DMS153 treated with DMSO at 0.1 percent for 48 hours (cell line): ENCODE measurements around the gene DRAP1.
A peak's percentile ranks its signal among the peaks of the same experiment; 100 is the strongest.

Experiments
- DNase-seq: peaks from one replicate; lab custom pipeline; 2025; ENCODE audit not compliant: unreplicated experiment; lab: John Stamatoyannopoulos, UW

DRAP1 gene

DNA sequence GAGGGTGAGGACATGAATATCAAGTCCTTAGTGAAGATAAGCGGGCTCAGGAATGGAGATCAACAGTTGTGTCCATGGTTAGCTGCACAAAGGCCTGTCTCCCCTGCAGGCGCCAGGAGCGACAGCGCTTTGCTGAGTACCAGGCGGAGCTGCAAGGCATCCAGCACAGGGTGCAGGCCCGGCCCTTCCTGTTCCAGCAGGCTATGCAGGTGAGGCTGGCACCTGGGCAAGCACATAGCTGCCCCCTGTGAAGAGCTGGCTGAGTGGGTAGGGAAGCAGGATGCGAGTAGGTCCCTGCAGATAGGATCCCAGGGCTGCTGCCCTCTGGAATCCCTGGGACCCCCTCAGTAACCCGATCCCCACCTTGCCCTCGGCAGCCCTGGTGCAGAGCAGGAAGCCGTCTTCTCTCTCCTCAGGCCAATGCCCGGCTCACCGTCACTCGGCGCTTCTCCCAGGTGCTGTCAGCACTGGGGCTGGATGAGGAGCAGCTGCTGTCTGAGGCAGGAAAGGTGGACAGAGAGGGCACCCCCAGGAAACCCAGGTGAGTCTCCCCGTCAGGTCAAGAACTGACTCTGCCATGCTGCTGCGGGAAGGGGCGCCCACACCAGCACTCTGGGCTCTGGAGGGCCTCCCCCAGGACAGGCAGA, 39.7 kb downstream of the DRAP1 start:
- DNase-seq, result no peak

- DNase-seq, result no peak
Measured at GRCh38 chr11:65960824-65961266, 41.6 kb downstream of the DRAP1 start.

GRCh38 chr11:65961267-65962140, 42.3 kb downstream of the DRAP1 start, which contains the start of gene SART1:
Gene SART1 (plus strand): TSS chr11:65961734. CDS start chr11:65961781, 47 bp downstream.
- DNase-seq, result peak; percentile 93

GRCh38 chr11:65962141-65962564, 42.9 kb downstream of the DRAP1 start:
- no peak for DNase-seq

DNA sequence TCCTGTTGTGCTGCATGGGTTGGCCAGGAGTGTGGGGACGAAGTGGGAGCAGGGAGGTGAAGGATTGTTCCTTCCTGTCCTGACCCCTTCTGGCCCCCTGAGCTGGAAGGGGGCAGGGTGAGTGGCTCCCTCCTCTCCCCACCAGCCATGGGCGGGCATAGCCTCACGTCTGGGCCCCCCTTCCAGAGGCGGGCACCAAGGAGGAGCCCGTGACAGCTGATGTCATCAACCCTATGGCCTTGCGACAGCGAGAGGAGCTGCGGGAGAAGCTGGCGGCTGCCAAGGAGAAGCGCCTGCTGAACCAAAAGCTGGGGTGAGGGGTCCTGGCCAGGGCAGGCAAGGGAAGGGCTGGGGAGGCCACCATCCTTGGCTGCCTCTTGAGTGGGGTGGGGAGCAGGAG, 45.7 kb downstream of the DRAP1 start:
- no peak for DNase-seq

DNA sequence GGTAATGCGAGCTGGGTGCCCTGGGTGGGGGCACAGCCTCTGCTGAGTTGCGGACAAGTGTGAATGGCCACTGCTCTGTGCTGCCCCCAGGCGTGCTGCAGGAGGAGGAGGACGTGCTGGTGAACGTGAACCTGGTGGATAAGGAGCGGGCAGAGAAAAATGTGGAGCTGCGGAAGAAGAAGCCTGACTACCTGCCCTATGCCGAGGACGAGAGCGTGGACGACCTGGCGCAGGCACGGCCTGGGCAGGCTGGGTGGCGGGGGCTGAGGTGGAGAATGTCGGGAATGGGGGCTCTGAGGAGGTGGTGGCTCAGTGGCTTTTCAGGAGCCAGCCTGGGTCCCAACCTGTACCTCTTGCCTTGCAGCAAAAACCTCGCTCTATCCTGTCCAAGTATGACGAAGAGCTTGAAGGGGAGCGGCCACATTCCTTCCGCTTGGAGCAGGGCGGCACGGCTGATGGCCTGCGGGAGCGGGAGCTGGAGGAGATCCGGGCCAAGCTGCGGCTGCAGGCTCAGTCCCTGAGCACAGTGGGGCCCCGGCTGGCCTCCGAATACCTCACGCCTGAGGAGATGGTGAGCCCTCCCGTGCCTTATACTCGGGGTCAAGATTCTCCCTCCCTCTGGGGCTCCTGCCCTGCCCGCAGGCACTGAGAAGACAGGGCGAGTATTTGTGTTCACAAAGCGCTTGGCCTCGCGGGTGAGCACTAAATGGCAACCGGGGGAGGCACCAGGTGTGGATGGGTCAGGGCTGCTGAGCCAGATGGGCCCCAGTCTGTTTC, 46.9 kb downstream of the DRAP1 start:
- DNase-seq, result no peak

DNA sequence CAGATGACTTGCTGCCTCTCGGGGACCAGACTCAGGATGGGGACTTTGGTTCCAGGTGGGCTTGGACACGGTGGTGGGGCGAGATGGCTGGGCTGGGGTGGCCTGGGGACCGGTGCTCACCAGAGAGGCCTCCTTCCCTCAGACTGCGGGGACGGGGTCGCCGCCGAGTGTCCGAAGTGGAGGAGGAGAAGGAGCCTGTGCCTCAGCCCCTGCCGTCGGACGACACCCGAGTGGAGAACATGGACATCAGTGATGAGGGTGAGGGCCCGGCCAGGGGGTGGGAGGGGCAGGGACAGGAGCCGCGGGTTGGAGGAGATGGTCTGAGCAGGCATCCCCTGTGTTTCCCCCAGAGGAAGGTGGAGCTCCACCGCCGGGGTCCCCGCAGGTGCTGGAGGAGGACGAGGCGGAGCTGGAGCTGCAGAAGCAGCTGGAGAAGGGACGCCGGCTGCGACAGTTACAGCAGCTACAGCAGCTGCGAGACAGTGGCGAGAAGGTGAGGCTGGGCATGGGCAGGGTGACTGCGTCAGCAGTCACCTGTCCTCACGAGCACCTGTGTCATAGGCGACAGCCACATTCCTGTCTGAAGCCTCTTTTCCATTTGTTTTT, 48.2 kb downstream of the DRAP1 start:
- no peak for DNase-seq

DNA sequence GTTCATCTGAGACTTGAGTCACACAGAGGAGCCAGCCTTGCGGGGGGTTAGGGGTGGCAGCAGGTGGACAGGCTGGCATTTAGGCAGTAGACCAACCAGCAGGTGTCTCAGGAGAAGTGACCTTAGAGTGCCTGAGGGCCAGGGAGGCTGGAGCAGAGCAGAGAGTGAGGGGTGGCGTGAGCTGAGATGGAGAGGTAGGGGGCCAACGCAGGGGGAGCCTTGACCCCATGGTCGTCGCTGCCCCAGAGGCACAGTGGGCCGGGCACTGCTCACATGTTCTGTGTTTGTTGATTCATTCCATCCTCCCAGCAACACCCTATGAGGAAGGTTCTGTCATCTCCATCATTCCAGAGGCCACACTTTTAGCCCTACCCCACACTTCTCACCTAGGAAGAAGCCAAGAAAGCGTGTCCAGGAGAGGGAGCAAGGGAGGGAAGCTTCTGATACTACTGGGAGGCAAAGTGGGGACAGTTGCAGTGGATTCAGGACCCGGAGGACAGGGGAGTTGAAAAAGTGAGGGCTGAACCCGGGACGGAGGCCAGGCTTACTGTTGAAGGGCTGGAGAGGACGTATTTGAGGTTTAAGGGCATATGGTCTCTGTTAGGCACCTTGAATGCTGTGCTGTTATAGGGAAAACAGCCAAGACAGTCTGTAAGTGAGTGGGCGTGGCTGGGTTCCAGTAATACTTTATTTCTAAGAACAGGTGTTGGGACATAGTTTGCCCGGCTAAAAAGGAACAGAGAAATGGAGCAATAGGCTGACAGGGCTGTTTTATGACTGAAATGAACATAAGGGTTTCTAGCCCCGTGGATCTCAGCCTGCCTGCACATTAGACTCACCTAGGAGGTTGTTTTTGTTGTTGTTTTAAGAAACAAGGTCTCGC, 49.6 kb downstream of the DRAP1 start:
- no peak for DNase-seq
